IPS DF 19.7 (cell line): ENCODE data around the gene PRSS21.

Source experiments
- DNase-seq: peaks from one replicate; pipeline ENCODE4 v3.0.0-alpha.2; 2013; ENCODE audit warnings: low read depth, low spot score

PRSS21 gene

GRCh38 chr16:2806286-2806685, 10.8 kb upstream of the PRSS21 start:
- DNase-seq = no peak

GRCh38 chr16:2808181-2808580, 8.9 kb upstream of the PRSS21 start:
- no peak for DNase-seq

GRCh38 chr16:2809149-2809760, 7.8 kb upstream of the PRSS21 start:
- no peak for DNase-seq

GRCh38 chr16:2810651-2811050, 6.4 kb upstream of the PRSS21 start:
- DNase-seq = no peak

GRCh38 chr16:2811703-2812471, 5.2 kb upstream of the PRSS21 start:
- DNase-seq = no peak

- no peak for DNase-seq
Observed at GRCh38 chr16:2813771-2814221, 3.2 kb upstream of the PRSS21 start.

GRCh38 chr16:2814551-2815298, 2.3 kb upstream of the PRSS21 start:
- DNase-seq = no peak

- DNase-seq = no peak
Observed at GRCh38 chr16:2815299-2815771, 1.7 kb upstream of the PRSS21 start.

GRCh38 chr16:2817340-2818271, 569 bp downstream of the PRSS21 start:
- no peak for DNase-seq

- DNase-seq = no peak
Observed at GRCh38 chr16:2818272-2818876, 1.3 kb downstream of the PRSS21 start.

- no peak for DNase-seq
Observed at GRCh38 chr16:2819179-2819938, 2.3 kb downstream of the PRSS21 start.

GRCh38 chr16:2819939-2820835, 3.1 kb downstream of the PRSS21 start:
- DNase-seq = no peak

GRCh38 chr16:2820836-2821486, 3.9 kb downstream of the PRSS21 start:
- no peak for DNase-seq

- no peak for DNase-seq
Observed at GRCh38 chr16:2821487-2822157, 4.6 kb downstream of the PRSS21 start.

- DNase-seq = no peak
Observed at GRCh38 chr16:2822158-2822495, 5.1 kb downstream of the PRSS21 start.

- DNase-seq = no peak
Observed at GRCh38 chr16:2822496-2822895, 5.5 kb downstream of the PRSS21 start.

GRCh38 chr16:2824626-2825025, 7.6 kb downstream of the PRSS21 start:
- DNase-seq = no peak

GRCh38 chr16:2825049-2825742, 8.2 kb downstream of the PRSS21 start:
- no peak for DNase-seq
